Measurements from ENCODE around the gene MVB12A. TPM values are rescaled to one million over a fixed set of nuclear protein-coding genes. Genes with fewer than 3 reads are reported as not detected.

MVB12A gene
- total RNA-seq, 1 donor from 2014 or later = 38.7 TPM

- intact Hi-C loops (cut with micrococcal nuclease) = loop anchor here (1.0 to 5.0 kb wide), 13 partner anchors 19 to 388 kb away; partner anchors contain the start of genes BABAM1, COLGALT1, DDA1 and GTPBP3
These were observed 49.7 kb downstream of the MVB12A start for GRCh38 chr19:17469481-17470067.

- intact Hi-C loops (cut with micrococcal nuclease) = loop anchor here (1.0 to 5.0 kb wide), 9 partner anchors 19 to 387 kb away; partner anchors contain the start of genes COLGALT1, DDA1, GTPBP3 and PGLS
These were observed 50.4 kb downstream of the MVB12A start, which contains the start of gene SLC27A1 for GRCh38 chr19:17470068-17470841. Gene SLC27A1 (plus strand): TSS chr19:17470524. CDS start chr19:17470541, 17 bp downstream.

- intact Hi-C loops (cut with micrococcal nuclease) = loop anchor here (2.0 to 5.0 kb wide), 2 partner anchors 17 to 386 kb away; partner anchors contain the start of gene RPL18A
These were observed 51.7 kb downstream of the MVB12A start for GRCh38 chr19:17471410-17472125.

- intact Hi-C loops (cut with micrococcal nuclease) = loop anchor here (5.0 kb wide), 1 partner anchor 384 kb away; the partner anchor contains the start of gene RPL18A
These were observed 53.2 kb downstream of the MVB12A start for GRCh38 chr19:17473041-17473440.

Other genes with a start within 250 kb of the MVB12A start
- 27.8 and 31.3 TPM in 2 replicates for gene USE1, start 204.7 kb upstream of the MVB12A start, total RNA-seq
- gene OCEL1, start 193.8 kb upstream of the MVB12A start, total RNA-seq = 15.7 and 21.3 TPM in 2 replicates
- gene NR2F6, start 174.1 kb upstream of the MVB12A start, total RNA-seq = 6.4 and 6.5 TPM in 2 replicates
- 0.22 and 0.80 TPM in 2 replicates for gene USHBP1, start 155.3 kb upstream of the MVB12A start, total RNA-seq
- gene BABAM1, start 152.6 kb upstream of the MVB12A start, total RNA-seq = 107 and 113 TPM in 2 replicates
- 3.7 and 4.5 TPM in 2 replicates for gene ANKLE1, start 138.1 kb upstream of the MVB12A start, total RNA-seq
- gene ABHD8, start 116.6 kb upstream of the MVB12A start, total RNA-seq = 12.0 and 12.7 TPM in 2 replicates
- gene MRPL34, start 114.2 kb upstream of the MVB12A start, total RNA-seq = 81.3 and 84.7 TPM in 2 replicates
- 44.5 and 45.8 TPM in 2 replicates for gene DDA1, start 110.5 kb upstream of the MVB12A start, total RNA-seq
- gene ANO8, start 85.2 kb upstream of the MVB12A start, total RNA-seq = 13.2 and 13.6 TPM in 2 replicates
- gene GTPBP3, start 82.5 kb upstream of the MVB12A start, total RNA-seq = 32.3 and 36.9 TPM in 2 replicates
- gene PLVAP, start 42.7 kb upstream of the MVB12A start, total RNA-seq = 0.12 TPM in 1 of 2 replicates, not detected in the other
- 4.1 and 4.5 TPM in 2 replicates for gene CCDC194, start 25.9 kb upstream of the MVB12A start, total RNA-seq
- 214 and 218 TPM in 2 replicates for gene BST2, start 14.4 kb upstream of the MVB12A start, total RNA-seq
- gene TMEM221, start 28.6 kb downstream of the MVB12A start, total RNA-seq = not detected in 2 replicates
- gene NXNL1, start 40.9 kb downstream of the MVB12A start, total RNA-seq = not detected in 2 replicates
- gene SLC27A1, start 50.5 kb downstream of the MVB12A start, total RNA-seq = 1.4 and 1.7 TPM in 2 replicates
- 63.3 and 68.7 TPM in 2 replicates for gene PGLS, start 91.6 kb downstream of the MVB12A start, total RNA-seq
- gene COLGALT1, start 135.6 kb downstream of the MVB12A start, total RNA-seq = 53.4 and 62.0 TPM in 2 replicates

All from T-helper 1 cell treated with Interleukin-12 subunit alpha and Interleukin-12 subunit beta and Interleukin-4 antibody, amounts not matched to agents 30 ng/mL and 1 ng/mL, for 36 hours (primary cell).